Upper lobe of left lung (tissue), 6 donors: ENCODE measurements around the gene ROPN1L. TPM values are rescaled to one million over a fixed set of nuclear protein-coding genes. Genes with fewer than 3 reads are reported as not detected.

Experiments used
- ATAC-seq, 2 donors: fragments of 200-7000 bp; cut with Tn5 transposase; one replicate each; pipeline ENCODE4 v1.9.1; 2022; ENCODE audit warnings: mild to moderate bottlenecking in 2 of 2, moderate library complexity in 2 of 2; ENCODE audit not compliant: low FRiP score in 2 of 2
- DNase-seq, 2 donors: peaks; one replicate each; pipeline ENCODE4 v3.0.0-alpha.2; 2019 to 2020
- H3K27ac ChIP-seq, 4 donors: fragments of 200-600 bp; sonication (generic); one replicate each; pipeline ENCODE4 v1.5.1; 2016 to 2019
- H3K27me3 ChIP-seq, 4 donors: fragments of 200-600 bp; sonication (generic); one replicate each; pipeline ENCODE4 v1.5.1; 2017 to 2019
- H3K36me3 ChIP-seq, 4 donors: fragments of 200-600 bp; sonication (generic); one replicate each; pipeline ENCODE4 v1.5.1; 2016 to 2019
- H3K4me1 ChIP-seq, 4 donors: fragments of 200-600 bp; sonication (generic); one replicate each; pipeline ENCODE4 v1.5.1; 2018 to 2019
- H3K4me3 ChIP-seq, 4 donors: fragments of 200-600 bp; sonication (generic); one replicate each; pipeline ENCODE4 v1.5.1; 2017 to 2019; ENCODE audit warnings: mild to moderate bottlenecking in 2 of 4, moderate library complexity in 1 of 4
- H3K9me3 ChIP-seq, 4 donors: fragments of 200-600 bp; sonication (generic); one replicate each; pipeline ENCODE4 v1.5.1; 2018 to 2019
- EP300 ChIP-seq, 4 donors: sonication (generic); formaldehyde crosslinking; IDR thresholded peaks; one replicate each; pipeline ENCODE4 v1.5.1; 2017; ENCODE audit warnings: antibody characterized with exemption in 4 of 4, control low read depth in 2 of 4
- POLR2A ChIP-seq, 4 donors: fragments of 450-650 bp; IDR thresholded peaks; one replicate each; pipeline ENCODE4 v1.5.1; 2016 to 2017; ENCODE audit warnings: antibody characterized with exemption in 4 of 4, mild to moderate bottlenecking in 2 of 4
- POLR2AphosphoS5 ChIP-seq, 2 donors: sonication (generic); formaldehyde crosslinking; IDR thresholded peaks; one replicate each; pipeline ENCODE4 v1.5.1; 2017; ENCODE audit warnings: antibody characterized with exemption in 2 of 2
- WGBS, 2 donors: methylation state at CpG; one replicate each; pipeline ENCODE4 v1.1.5; 2017 to 2018; 5-methylcytosine and 5-hydroxymethylcytosine counted together
- total RNA-seq, 6 donors: library from RNA; depleted of rRNA in 4 of 6; stranded (reverse); fragments of >200 nt in 4 of 6; gene quantifications; one replicate each; pipeline versions ENCODE4 v1.1.0 to v1.2.1, GENCODE V29; 2016 to 2021
- TF ChIP-seq, protein P1 (sequence below), 6 experiments: fragments of 450-650 bp in 4 of 6; fragments of 200-600 bp in 2 of 6; sonication (generic) in 2 of 6; IDR thresholded peaks; one replicate each; pipeline ENCODE4 v1.5.1; 2016 to 2019; ENCODE audit warnings: antibody characterized with exemption in 6 of 6
- donor health status: DM: no; HTN: no; CAD: no; lungs with moderate emphysema.
- donor health status: DM: no; HTN: yes; CAD: no; lungs with severe emphysema.

Gene ROPN1L
- total RNA-seq, 6 donors from 2014 or later: 0.89 to 70.3 (median 13.6) TPM

DNA sequence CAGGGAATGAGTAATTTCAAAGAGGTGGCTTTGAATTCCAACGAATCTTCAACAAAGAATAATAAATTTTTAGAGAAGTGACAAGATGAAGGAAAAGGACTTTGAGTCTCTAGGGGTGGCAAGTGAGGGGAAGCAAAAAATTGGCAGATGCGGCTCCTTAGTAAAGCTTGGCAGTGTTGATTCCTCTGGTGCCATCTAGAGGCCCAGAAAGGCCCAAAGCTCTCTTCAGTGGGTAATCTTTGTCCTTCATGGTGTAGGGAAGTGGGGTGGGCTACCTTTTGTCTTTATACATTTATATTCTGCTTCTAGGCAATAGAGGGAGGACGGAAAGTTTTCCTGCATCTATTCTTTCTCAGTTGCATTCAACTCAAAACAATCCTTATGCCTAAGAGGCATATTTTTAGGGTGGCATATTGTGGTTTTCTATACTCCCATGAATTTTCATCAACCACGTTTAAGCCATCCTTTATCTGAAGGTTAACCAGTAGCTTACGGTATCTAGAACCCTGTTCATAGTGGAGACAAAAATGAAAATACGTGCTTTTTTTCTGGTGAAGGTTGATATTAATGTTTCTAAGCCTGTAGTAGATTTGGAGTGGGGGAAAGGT lies 17.5 kb upstream of the ROPN1L start:
- no peak for DNase-seq
- ATAC-seq: no peak
- WGBS, 2 donors: 65 to 67% methylated on average over 6 of the region's 6 CpGs

GRCh38 chr5:10427201-10427600 lies 14.5 kb upstream of the ROPN1L start:
- Histone ChIP-seq H3K36me3 (peaks cover 27 to 82% (median 54%) of the 10 kb centered on the region in 4 donors), H3K27me3 (no peaks in the 10 kb centered on the region), H3K4me1 (peaks cover 0 to 10% (median 4%) of the 10 kb centered on the region in 4 donors), H3K27ac (no peak overlapping the region), H3K4me3 (no peak overlapping the region), H3K9me3 (no peaks in the 10 kb centered on the region)
- DNase-seq (no peak), ATAC-seq (no peak)
- 96 to 100% methylated on average over 2 of the region's 2 CpGs for WGBS, 2 donors
- no peak for TF ChIP-seq POLR2AphosphoS5 (IDR thresholded peaks at IDR 0.05)
- TF ChIP-seq, protein P1, sequence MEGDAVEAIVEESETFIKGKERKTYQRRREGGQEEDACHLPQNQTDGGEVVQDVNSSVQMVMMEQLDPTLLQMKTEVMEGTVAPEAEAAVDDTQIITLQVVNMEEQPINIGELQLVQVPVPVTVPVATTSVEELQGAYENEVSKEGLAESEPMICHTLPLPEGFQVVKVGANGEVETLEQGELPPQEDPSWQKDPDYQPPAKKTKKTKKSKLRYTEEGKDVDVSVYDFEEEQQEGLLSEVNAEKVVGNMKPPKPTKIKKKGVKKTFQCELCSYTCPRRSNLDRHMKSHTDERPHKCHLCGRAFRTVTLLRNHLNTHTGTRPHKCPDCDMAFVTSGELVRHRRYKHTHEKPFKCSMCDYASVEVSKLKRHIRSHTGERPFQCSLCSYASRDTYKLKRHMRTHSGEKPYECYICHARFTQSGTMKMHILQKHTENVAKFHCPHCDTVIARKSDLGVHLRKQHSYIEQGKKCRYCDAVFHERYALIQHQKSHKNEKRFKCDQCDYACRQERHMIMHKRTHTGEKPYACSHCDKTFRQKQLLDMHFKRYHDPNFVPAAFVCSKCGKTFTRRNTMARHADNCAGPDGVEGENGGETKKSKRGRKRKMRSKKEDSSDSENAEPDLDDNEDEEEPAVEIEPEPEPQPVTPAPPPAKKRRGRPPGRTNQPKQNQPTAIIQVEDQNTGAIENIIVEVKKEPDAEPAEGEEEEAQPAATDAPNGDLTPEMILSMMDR (IDR thresholded peaks at IDR 0.05): no peak
- TF ChIP-seq POLR2A (IDR thresholded peaks at IDR 0.05): no peak
- no peak for TF ChIP-seq EP300 (IDR thresholded peaks at IDR 0.05)

More for the DNA sequence above, 17.5 kb upstream of the ROPN1L start:
- no peak overlapping the region for H3K4me3 ChIP-seq
- peaks cover 11 to 29% (median 14%) of the 10 kb centered on the region in 4 donors for H3K4me1 ChIP-seq
- no peaks in the 10 kb centered on the region for H3K27me3 ChIP-seq
- TF ChIP-seq, protein P1 (IDR thresholded peaks at IDR 0.05): peak in 3 of 6 experiments; percentile 23 to 32 (median 31)
- no peak for TF ChIP-seq POLR2A (IDR thresholded peaks at IDR 0.05)
- H3K27ac ChIP-seq: no peak overlapping the region
- H3K9me3 ChIP-seq: no peaks in the 10 kb centered on the region
- H3K36me3 ChIP-seq: peaks cover 22 to 80% (median 43%) of the 10 kb centered on the region in 4 donors

GRCh38 chr5:10427978-10428377 lies 13.7 kb upstream of the ROPN1L start:
- DNase-seq (no peak), ATAC-seq (no peak)
- Histone ChIP-seq H3K27ac (no peak overlapping the region), H3K4me1 (peaks cover 0 to 3% (median under 1%) of the 10 kb centered on the region in 4 donors), H3K27me3 (no peaks in the 10 kb centered on the region), H3K9me3 (no peaks in the 10 kb centered on the region), H3K36me3 (peaks cover 27 to 89% (median 58%) of the 10 kb centered on the region in 4 donors), H3K4me3 (no peak overlapping the region)
- TF ChIP-seq POLR2AphosphoS5 (IDR thresholded peaks at IDR 0.05): no peak
- no peak for TF ChIP-seq POLR2A (IDR thresholded peaks at IDR 0.05)
- TF ChIP-seq, protein P1 (IDR thresholded peaks at IDR 0.05): no peak
- TF ChIP-seq EP300 (IDR thresholded peaks at IDR 0.05): no peak
- WGBS, 2 donors: 90 to 94% methylated on average over 2 of the region's 2 CpGs

DNA sequence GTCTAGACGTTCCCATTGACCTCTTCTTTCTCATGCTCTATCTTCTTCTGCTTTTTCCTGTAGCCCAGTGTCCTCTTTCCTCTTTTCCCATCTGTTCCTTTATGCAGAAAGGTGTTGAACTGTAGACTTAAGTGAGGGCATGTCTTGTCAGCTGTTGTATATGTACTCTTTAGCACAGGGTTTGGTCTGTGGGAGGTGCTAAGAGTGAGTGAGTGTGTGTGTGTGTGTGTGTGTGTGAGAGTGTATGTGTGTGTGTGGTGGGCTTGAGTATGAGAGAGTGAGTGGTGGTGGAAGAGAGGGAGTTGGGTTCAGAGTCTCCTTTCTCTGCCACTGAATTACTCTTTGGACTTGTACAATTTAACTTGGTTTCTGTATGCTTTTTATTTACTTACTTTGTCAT lies 10.3 kb upstream of the ROPN1L start:
- WGBS, 2 donors: 74 to 78% methylated on average over 1 of the region's 1 CpG
- no peak overlapping the region for H3K27ac ChIP-seq
- TF ChIP-seq EP300 (IDR thresholded peaks at IDR 0.05): no peak
- TF ChIP-seq, protein P1 (IDR thresholded peaks at IDR 0.05): no peak
- no peak for TF ChIP-seq POLR2A (IDR thresholded peaks at IDR 0.05)
- no peak for TF ChIP-seq POLR2AphosphoS5 (IDR thresholded peaks at IDR 0.05)
- DNase-seq (no peak), ATAC-seq (no peak)
- no peaks in the 10 kb centered on the region for H3K27me3 ChIP-seq
- H3K9me3 ChIP-seq: no peaks in the 10 kb centered on the region
- H3K4me3 ChIP-seq: no peak overlapping the region
- no peaks in the 10 kb centered on the region for H3K4me1 ChIP-seq
- peaks cover 31 to 88% (median 55%) of the 10 kb centered on the region in 4 donors for H3K36me3 ChIP-seq
